GM19193 (cell line): ENCODE measurements around the gene DCUN1D3.

ENCODE experiments used
- POLR2A ChIP-seq: IDR thresholded peaks from 4 replicates; pipeline ENCODE4 v1.6.1; 2011; ENCODE audit not compliant: insufficient read depth, insufficient read length; ENCODE audit errors: extremely low read depth

Gene DCUN1D3

GRCh38 chr16:20928774-20929411 is 28.7 kb upstream of the DCUN1D3 start:
- no peak for TF ChIP-seq POLR2A

- TF ChIP-seq POLR2A, result no peak
Observed at GRCh38 chr16:20925751-20926150, 25.6 kb upstream of the DCUN1D3 start.

GRCh38 chr16:20923876-20924275 is 23.7 kb upstream of the DCUN1D3 start:
- TF ChIP-seq POLR2A, result no peak

- no peak for TF ChIP-seq POLR2A
Observed at GRCh38 chr16:20920799-20921198, 20.6 kb upstream of the DCUN1D3 start.

- TF ChIP-seq POLR2A, result no peak
Observed at GRCh38 chr16:20920091-20920490, 19.9 kb upstream of the DCUN1D3 start.

GRCh38 chr16:20918486-20919239 is 18.5 kb upstream of the DCUN1D3 start:
- TF ChIP-seq POLR2A, result no peak

- TF ChIP-seq POLR2A, result no peak
Observed at GRCh38 chr16:20916942-20917341, 16.8 kb upstream of the DCUN1D3 start.

GRCh38 chr16:20916289-20916688 is 16.1 kb upstream of the DCUN1D3 start:
- TF ChIP-seq POLR2A, result no peak

- TF ChIP-seq POLR2A, result no peak
Observed at GRCh38 chr16:20911361-20911760, 11.2 kb upstream of the DCUN1D3 start.

- no peak for TF ChIP-seq POLR2A
Observed at GRCh38 chr16:20910781-20911321, 10.7 kb upstream of the DCUN1D3 start.

GRCh38 chr16:20906341-20907255 is 6.4 kb upstream of the DCUN1D3 start:
- TF ChIP-seq POLR2A, result no peak

- TF ChIP-seq POLR2A, result no peak
Observed at GRCh38 chr16:20905576-20905975, 5.4 kb upstream of the DCUN1D3 start.

- no peak for TF ChIP-seq POLR2A
Observed at GRCh38 chr16:20904507-20905081, 4.4 kb upstream of the DCUN1D3 start.

GRCh38 chr16:20903899-20904506 is 3.8 kb upstream of the DCUN1D3 start:
- TF ChIP-seq POLR2A, result no peak
